Adrenal gland (tissue), 5 donors: ENCODE results near the gene DIP2C.

Source experiments
- POLR2A ChIP-seq, 2 donors: fragments of 450-650 bp; IDR thresholded peaks; one replicate each; pipeline ENCODE4 v1.6.1; 2017; ENCODE audit warnings: antibody characterized with exemption in 2 of 2, mild to moderate bottlenecking in 2 of 2, moderate library complexity in 1 of 2
- TF ChIP-seq, protein P1 (sequence below), 6 experiments: fragments of 450-650 bp in 4 of 6; fragments of 200-600 bp in 2 of 6; sonication (generic) in 1 of 6; IDR thresholded peaks; 1 replicate in 5 of 6; 2 replicates in 1 of 6; pipeline versions ENCODE4 v1.5.1 to v1.8.0; 2016 to 2021; ENCODE audit warnings: antibody characterized with exemption in 6 of 6, mild to moderate bottlenecking in 2 of 6, moderate library complexity in 1 of 6
- donor health status: DM: no; HTN: no; CAD: no.

DNA sequence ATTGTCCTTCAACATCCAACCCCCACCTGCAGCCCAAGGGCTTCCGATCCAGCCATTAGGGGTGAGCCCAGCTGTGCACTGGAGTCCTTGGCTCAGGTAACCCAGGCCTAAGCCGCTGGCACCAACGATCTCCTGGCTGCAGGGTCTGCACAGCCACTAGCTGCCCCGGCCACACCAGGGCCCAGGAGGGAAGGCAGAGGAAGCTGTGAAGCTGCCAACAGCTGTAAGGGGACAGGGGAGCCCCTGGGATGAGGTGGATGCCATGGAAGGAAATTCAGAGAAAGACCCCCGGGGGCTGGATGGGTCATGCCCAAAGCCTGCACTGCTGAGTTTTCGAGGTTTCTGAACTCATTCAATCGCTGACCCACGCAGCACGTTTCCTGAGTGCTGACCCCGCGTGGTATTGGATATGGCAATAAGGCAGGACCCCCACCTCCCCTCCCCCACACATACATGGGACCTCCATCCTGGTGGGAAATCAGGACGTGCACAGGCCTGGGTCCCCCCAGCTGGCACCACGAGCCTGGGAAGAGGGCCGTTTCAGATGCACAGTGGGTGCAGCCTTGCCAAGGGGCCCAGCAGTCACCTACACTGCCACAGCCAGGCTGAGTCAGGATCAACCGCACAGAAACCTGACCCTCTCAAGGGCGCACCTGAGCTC lies 170.3 kb downstream of the DIP2C start:
- no peak for TF ChIP-seq POLR2A (IDR thresholded peaks at IDR 0.05)
- TF ChIP-seq, protein P1, sequence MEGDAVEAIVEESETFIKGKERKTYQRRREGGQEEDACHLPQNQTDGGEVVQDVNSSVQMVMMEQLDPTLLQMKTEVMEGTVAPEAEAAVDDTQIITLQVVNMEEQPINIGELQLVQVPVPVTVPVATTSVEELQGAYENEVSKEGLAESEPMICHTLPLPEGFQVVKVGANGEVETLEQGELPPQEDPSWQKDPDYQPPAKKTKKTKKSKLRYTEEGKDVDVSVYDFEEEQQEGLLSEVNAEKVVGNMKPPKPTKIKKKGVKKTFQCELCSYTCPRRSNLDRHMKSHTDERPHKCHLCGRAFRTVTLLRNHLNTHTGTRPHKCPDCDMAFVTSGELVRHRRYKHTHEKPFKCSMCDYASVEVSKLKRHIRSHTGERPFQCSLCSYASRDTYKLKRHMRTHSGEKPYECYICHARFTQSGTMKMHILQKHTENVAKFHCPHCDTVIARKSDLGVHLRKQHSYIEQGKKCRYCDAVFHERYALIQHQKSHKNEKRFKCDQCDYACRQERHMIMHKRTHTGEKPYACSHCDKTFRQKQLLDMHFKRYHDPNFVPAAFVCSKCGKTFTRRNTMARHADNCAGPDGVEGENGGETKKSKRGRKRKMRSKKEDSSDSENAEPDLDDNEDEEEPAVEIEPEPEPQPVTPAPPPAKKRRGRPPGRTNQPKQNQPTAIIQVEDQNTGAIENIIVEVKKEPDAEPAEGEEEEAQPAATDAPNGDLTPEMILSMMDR (IDR thresholded peaks at IDR 0.05), result no peak
